NCI-H1417 treated with DMSO at 0.1 percent for 48 hours (cell line): ENCODE results near the gene TANGO6.
"Not testable (repeated sequence)": the region's sequence is repeated elsewhere in the genome, so short reads cannot be mapped to it uniquely, and the experiment has no call there.

ENCODE experiments used
- DNase-seq: peaks from one replicate; lab custom pipeline; 2025; lab: John Stamatoyannopoulos, UW

TANGO6 gene

DNA sequence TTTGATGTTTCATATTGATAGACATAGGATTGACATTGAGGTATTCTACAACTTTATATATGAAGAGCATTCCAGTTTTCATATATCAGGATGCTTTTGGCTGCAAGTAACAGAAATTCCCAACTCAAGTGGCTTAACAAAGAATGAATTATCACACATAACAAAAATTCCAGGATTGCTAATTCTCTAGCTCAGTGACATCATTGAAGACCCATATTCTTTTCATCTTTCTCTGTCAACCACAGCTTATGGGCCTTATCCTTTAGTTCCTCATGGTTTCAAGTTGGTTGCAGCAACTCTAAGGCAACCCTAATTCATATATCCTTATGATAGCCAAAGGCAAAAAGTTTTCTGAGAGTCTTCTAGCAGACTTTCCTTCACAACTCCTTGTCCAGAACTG lies 170.7 kb downstream of the TANGO6 start:
- no peak for DNase-seq

DNA sequence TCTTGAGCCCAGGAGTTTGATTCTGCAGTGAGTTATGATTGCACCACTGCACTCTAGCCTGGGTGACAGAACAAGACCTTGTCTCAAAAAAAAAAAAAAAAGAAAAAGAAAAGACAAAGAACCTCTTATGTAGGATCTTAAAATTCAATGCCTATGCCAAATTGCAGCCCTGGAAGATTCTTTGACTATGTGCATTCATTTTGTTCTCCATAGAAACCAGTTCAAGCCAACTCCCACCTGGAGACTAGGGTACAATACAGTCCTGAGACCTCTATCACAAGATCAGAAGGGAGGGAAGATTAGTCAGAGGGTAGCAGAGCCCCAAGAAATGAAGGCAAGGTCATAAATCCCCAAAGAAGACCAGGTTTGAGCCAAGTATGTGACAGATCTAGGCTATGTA lies 171.5 kb downstream of the TANGO6 start:
- no peak for DNase-seq

DNA sequence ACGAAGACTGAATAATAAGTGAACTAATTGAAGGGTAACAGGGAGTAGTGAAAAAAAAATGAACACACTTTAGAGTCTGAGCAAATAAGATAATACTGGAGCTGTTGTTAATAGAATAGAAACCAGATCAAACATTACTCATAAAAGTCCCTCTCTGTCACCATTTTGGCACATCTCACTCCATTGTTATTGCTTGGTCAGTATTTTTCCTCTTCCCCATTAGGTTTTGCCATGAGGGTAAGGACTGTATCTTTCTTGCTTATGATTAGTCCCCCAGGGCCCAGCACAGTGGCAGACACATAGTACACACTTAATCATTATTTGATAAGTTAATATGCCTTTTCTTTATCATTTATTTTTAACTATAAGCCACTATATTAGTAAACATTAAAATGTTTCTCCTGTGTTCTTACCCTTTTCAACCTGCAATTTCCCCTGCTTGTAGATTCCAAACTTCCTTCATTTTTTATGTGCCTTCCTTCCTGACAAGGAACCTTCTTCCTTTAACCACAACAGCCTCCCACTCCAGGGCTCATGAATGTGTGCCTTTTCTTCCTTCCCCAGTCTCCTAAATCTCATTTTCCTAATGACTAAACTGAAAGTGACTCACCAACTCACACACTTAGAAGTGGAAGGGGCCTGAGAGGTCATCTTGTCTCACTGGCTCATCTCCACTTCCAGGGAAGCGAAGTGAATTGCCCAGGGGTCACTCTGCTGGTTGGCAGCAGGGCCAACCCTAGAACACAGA lies 173.9 kb downstream of the TANGO6 start:
- DNase-seq, result no peak

DNA sequence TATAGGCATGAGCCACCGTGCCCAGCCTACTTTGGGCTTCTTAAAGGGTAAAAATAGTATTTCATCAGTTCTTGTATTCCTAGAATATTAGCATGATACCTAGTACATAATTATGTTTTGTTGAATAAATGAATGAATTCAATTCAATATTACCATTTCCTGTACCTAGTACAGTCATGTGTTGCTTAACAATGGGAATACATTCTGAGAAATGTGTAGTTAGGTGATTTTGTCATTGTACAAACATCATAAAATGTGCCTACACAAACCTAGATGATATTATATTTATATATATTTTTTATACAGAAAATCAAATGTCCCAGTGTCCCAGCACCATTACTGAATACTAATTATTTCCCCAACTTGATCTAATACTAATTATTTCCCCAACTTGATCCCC lies 176.5 kb downstream of the TANGO6 start:
- DNase-seq, result no peak

DNA sequence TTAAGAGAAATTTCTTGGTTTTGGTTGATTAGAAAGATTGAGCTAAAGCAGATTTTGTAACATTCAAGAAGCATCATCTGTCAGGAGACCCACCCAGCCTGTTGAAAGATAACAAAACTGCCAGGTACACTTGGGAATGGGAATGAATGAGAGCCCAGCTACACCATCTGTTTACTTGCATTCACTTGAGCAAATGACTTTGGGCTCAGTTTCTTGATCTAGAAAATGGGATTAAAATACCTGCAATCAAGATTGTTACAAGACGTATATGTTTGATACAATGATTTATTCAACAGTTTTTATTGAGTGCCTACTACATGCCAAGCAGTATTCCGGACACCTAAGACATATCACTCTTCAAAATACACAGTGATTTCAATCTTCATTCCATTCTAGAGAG lies 185.8 kb downstream of the TANGO6 start:
- no peak for DNase-seq

DNA sequence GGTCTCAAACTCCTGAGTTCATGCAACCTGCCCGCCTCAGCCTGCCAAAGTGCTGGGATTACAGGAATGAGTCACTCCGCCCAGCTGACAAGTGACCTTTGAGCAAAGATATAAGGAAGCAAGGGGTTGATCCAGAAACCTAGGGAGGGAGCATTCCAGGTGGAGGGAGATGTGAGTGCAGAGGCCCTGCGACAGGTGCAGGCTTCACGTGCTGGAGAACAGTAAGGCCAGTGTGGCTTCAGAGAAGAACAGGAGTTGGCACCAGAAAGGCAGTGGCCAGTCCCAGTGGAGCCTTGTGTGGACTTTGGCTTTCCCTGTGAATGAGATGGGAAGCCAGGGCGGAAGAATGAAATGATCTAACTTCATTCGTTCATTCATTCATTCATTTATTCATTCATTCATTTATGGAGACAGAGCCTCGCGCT lies 188.6 kb downstream of the TANGO6 start:
- no peak for DNase-seq

DNA sequence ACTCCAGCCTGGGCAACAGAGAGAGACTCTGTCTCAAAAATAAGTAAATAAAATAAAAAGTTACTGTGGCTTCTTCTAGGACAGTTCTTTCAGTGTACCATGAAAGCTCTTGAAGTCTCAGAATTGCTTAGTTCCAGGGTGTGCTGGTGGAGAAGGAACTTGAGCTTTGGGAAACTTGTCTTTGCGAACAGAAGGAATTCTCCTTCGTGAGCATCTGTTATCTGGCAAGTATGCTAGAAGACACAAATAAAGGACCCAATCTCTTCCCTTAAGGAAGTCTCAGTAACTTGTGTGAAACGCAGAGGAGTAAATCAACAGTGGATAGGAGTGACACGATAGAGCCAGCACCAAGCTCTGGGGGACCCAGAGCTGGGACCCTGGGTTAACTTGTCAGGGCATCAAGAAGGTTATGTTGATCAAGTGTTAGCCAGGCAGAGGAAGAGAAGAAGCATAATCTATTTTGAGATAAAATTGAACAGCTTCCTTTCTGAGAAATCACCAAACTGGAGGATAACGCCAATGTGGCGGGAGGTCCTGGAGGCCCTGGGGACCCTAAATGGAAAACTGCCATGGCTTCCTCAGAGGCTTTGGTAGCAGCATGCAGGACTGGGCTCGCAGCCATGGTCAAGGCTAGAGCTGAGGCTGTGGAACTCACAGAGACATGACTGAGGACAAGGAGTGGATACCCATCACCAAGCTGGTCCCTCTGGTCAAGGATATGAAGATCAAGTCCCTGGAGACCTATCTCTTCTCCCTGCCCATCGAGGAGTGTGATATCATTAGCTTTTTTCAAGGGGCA lies 190.0 kb downstream of the TANGO6 start:
- no peak for DNase-seq

DNA sequence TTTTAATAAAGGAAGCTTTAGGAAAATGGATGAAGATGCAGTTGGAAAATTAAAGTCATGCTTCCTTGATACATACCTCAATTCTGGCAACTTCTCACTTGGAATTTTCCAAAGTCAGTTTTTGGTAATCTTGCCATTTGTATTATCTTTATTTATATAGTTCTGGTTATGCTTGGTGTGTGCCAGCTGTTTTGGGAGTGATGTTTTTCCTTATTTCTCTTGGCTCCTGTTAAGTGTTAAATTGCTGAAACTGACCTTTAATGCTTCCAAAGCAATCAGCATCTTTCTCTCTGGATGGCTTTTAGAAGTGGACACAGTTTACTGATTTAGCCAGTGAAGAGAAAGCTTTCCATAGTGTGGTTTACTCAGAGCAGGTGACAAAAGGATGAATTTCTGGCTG lies 192.0 kb downstream of the TANGO6 start:
- no peak for DNase-seq

DNA sequence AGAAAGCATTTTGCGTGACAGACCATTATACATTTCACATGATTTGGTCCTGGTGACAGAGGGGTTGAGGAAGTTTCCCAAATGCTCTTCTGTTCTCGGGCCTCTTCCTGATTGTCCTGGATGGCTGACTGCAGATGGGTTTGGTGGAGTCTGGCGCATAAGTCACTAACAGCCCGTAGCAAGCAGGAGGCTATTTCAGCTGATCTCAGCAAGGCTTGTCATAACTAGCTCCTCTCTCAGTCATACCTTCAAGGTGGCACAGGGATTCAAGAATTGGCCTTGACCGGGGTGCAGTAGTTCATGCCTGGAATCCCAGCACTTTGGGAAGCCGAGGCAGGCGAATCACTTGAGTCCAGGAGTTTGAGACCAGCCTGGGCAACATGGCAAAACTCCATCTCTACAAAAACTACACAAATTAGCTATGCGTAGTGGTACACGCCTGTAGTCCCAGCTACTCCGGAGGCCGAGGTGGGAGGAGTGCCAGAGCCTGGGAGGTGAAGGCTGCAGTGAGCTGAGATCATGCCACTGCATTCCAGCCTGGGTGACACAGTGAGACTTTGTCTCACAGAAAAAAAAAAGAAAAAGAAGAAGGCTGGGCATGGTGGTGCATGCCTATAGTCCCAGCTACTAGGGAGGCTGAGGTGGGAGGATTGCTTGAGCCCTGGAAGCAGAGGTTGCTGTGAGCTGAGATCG lies 193.2 kb downstream of the TANGO6 start:
- DNase-seq, result no peak

DNA sequence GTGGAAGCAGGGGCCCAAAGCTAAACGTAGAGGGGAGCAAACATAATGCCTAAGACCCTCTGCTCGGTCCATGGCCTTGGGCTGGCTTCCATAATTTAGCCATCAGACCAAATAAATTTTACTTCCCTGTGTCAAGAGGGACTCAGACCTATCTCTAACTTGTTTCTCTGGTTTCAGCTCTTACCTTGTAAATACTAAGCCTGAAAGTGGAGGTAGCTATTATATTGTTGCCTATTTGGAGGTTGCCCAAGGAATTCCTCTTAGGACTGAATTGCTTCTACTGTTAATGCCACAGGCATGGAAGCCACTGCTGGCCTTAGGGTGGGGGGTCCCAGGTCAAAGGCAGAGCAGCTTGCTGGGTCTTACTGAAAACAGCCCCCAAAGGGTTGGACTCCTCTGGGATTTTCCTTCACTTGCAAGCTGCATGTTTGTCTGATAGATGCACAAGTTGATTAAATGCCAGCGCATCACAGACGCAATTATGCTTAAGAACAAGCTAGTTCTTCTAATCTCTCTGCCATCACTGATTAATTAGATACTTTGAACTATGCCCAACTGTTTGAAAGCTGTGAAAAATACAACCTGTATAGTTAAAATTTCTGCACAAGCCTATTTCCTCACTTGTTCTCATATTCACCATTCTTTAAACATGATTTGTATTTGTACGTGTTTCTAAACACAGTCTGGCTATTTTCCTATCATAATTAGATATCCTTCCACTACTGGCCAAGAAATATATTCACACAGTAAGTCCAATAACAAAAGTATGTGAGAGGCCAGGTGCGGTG lies 194.2 kb downstream of the TANGO6 start:
- DNase-seq, result no peak

DNA sequence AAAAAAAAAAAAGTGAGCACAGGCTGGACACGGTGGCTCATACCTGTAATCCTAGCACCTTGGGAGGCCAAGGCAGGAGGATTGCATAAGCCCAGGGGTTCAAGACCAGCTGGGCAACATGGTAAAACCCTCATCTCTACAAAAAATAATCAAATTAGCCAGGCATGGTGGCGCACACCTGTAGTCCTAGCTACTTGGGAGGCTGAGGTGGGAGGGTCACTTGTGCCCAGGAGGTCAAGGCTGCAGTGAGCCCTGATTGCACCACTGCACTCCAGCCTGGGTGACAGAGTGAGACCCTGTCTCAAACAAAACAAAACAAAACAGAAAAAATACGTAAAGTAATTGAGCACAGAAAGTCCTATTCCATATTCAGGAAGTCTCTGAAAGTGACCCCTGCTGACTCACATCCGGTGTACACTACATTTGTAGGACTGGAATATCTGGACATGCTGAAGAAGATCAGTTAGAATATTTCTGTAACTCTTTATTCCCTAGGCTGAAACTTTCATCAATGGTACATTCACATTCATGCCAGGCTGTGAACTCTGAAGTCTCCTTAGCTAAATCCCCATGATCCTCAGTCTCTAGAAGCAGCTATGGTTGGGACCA lies 196.1 kb downstream of the TANGO6 start:
- no peak for DNase-seq

DNA sequence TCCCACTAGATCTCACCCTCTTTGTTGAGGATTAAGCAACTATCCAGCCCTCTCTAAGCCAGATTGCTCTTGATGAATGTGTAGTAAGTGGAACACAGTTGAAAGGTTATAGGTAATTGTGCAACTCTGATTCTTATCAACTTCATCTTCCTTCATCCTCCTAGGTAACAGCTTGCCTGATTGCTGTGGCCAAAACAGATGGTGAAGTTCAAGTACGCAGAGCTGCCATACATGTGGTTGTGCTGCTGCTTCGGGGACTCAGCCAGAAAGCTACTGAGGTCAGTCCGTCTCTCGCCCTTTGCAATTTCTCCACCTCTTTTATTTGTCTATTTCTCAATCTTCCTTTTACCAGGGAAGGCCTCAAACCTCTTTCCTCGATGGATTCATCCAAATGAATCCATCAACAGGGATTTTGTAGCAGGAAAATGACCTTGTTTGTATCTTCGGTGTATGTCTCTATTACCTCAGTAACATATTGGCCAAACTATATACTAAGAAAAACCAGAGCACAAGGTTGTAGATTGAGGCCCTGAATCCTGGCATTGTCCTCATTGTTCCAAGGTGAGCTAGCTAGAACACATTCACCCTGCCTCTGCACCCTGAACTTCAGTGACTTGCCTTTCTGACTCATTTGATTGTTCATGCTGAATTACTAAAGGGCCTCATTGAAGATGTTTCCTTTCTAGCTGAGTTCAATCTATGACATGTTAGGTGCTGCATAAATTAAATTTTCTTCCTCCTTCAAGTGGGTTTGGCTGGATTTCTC lies 197.0 kb downstream of the TANGO6 start:
- DNase-seq, result no peak

DNA sequence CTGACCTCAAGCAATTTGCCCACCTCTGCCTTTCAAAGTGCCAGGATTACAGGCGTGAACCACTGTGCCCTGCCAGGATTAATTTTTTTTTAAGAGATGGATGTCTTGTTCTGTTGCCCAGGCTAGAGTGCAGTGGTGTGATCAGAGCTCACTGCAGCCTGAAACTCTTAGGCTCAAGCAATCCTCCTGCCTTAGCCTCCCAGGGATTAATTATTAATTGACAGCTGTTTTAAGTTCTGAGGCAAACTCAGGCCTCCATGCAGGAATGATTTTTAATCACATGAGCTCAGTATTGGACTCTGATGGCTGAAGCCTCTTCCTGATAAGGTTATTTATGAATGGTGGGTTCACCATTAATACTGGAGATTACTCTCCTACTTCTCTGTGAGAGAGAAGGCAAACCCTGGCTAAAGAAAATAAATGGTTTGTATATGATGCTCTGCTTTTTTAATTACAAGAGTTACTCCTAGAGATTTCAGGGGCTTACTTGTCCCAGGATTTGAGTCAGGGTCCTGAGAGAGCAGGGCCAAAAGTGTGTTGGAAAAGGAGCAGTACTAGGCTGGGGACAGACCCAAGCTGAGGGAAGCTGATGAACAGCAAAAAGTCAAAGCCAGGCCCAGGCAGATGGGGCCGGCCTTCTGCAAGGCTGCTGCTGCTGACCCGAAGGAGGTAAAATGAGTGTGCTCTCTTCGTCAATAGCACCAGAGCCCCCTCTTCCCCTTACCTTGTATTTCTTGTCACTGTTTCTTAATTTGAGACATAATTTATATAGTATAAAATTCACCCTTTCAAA lies 205.2 kb downstream of the TANGO6 start:
- no peak for DNase-seq

DNA sequence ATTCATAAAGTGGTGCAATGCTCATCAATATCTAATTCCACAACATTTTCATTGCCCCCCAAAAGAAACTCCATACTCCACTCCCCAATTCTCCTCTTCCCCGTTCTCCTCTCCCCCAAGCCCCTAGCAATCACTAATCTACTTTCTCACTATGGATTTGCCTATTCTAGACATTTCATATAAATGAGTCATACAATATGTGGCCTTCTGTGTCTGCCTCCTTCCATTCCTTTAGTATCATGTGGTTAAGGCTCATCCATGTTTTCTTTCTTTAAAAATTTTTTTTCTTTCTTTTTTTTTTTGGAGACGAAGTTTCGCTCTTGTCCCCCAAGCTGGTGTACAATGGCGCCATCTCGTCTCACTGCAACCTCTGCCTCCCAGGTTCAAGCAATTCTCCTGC lies 205.8 kb downstream of the TANGO6 start:
- no peak for DNase-seq

DNA sequence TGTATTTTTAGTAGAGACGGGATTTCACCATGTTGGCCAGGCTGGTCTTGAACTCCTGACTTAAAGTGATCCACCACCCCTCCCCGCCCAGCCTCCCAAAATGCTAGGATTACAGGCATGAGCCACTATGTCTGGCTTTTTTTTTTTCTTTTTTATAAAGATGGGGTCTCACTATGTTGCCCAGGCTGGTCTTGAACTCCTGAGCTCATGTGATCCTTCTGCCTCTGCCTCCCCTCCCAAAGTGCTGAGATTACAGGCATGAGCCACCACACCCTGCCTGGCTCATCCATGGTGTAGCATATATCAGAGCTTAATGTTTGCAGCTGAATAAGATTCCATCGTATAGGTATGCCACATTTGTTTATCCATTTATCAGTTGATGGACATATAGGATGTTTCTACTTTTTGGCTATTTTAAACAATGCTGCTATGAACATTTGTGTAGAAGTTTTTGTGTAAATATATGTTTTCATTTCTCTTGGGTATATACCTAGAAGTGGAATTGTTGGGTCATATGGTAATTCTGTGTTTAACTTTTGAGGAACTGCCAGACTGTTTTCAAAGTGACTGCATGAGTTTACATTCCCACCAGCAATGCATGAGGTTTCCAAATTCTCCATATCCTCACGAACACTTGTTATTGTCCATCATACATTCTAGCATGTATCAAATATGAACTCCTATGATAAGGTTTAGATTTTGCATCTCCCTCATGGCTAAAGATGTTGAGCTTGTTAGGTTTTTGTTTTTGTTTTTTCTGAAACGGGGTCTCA lies 206.5 kb downstream of the TANGO6 start:
- no peak for DNase-seq

DNA sequence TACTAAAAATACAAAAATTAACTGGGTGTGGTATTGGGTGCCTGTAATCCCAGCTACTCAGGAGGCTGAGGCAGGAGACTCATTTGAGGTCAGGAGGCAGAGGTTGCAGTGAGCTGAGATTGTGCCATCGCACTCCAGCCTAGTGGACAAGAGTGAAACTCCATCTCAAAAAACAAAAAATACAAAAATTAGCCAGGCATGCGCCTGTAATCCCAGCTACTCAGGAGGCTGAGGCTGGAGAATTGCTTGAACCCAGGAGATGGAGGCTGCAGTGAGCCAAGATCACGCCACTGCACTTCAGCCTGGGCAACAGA lies 208.1 kb downstream of the TANGO6 start:
- DNase-seq, result not testable (repeated sequence)

DNA sequence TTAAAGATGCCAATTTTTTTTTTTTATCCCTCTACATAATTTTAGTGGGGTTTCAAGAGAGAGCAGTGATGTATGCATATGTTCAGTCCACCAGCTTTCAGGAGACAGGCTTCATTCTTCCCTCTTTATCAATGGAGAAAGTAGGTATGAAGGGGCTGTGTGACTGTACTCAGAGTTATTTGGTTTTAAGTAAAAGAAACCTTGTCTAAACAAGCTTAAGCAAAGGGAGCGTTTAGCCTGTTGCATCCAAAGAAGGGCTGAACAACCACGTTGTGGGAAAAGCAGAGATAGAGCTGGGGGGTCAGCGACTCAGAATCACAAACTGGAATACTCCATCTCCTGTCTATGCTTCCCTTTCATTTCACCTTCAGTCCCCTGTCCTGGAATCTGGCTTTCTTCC lies 211.7 kb downstream of the TANGO6 start:
- no peak for DNase-seq

DNA sequence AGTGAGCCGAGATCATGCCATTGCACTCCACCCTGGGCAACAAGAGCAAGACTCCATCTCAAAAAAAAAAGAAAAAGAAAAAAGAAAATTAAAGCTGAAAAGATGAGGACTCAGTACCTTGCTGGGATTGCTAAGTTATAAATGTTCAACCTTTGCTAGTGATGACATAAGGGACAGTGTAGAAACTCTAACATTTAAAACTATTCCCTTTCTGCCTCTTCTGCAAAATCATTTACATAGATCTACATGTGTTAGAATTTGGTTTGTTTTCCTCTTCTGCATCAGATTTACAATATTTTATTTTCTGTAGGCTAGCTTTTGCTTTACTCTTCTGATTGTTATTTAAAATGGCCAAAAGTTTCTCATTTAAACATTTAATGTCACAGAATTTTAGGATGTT lies 212.6 kb downstream of the TANGO6 start:
- DNase-seq, result no peak

DNA sequence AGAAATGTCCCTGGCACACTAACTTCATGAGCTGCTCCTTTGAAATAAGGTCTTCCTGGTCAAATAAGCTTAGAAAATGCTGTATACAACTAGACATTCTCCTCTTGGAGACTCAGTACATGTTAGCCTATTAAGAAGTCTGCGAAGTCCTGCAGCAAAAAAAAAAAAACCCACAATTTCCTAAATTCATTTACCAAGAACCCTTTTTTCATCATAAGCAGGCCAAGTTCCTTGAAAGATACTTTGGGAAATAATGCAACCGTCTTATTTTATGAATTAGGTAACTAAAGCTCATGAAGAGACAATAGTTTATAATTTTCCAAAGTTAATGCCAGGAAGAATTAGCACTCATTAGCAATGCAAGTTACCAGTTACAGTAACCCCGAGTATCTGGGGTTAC lies 213.1 kb downstream of the TANGO6 start:
- no peak for DNase-seq
